Suppressor macrophage treated with lipopolysaccharide for 4 hours (primary cell): ENCODE results near the gene MLF2.
"Not testable (repeated sequence)": the region's sequence is repeated elsewhere in the genome, so short reads cannot be mapped to it uniquely, and the experiment has no call there.

Experiments used
- DNase-seq: peaks from one replicate; pipeline ENCODE4 v3.0.0-alpha.2; 2020

Gene MLF2

DNA sequence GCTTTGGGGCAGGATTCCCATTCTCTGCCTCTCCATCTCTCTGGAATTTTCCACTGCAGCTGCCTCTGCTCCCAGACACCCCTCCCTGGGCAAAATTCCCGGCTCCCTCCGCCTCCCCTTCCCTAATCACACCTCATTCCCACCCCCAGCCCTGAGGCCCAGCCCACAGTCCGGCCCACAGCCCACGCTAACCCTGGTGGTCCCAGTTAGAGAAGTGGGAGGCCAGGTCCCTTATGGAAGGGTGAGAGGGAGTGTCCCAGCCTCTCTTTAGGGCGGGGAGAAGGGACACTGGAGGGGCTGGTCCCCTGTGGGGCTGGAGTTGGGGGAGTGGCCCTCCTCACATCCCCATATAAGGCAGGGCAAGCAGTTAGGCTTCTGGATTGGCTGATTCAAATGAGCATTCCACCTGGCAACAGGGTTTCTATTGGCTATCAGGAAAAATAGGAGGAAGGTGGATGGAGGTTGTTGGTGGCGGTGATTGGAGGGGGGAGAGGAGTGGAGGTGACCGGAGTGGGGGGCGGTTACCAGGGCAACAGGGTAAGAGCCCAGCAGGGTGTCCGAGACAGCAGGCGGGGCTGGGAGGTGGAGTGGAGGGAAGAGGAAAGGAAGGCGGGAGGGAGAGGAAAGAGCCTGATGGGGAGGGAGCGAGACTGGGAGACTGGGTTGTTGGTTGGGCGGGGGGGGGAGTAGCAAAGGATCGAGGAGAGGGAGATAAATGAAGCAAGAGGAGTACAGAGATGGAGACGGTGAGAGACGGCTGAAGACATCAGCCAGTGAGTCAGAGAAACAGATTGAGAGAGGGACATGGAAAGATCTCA, 11.3 kb upstream of the MLF2 start:
- peak; percentile 72 for DNase-seq

DNA sequence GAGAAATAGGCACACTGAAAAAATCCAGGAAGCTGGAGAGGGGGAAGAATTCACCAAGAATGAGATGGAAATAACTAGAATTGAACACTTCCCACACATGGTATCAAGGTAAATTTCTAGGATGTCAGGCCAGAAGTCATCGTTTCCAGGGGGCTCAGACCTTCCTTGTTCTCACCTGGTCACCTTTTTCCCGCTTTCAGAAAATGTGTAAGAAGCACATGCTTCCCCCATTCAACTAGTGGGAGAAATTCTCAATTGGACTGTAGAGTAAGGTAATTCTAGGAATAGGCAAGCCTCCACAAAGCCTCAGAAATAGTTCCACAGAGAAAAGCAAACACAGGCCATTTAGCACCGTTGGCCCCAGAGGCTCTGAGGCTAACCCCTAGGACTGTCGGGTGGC, 10.4 kb upstream of the MLF2 start:
- DNase-seq: no peak

DNA sequence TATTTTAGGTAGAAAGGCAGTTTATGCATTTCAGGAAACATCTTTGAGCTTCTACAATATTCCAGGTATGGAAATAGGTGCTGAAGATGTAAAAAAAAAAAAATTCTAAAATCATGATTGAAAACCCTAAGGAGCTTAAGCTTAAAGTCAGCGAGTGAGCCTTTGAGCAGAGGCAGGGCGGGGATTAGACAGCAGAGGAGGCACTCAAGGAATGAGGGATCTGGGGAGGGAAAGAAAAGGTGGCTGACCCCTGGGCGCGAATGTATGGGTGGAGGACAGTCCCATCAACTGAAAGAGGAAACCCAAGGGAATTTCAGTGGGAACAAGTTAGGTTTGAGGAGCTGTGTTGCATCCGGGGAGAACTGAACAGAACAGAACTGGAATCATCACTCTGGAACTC, 6.8 kb upstream of the MLF2 start:
- DNase-seq: no peak

DNA sequence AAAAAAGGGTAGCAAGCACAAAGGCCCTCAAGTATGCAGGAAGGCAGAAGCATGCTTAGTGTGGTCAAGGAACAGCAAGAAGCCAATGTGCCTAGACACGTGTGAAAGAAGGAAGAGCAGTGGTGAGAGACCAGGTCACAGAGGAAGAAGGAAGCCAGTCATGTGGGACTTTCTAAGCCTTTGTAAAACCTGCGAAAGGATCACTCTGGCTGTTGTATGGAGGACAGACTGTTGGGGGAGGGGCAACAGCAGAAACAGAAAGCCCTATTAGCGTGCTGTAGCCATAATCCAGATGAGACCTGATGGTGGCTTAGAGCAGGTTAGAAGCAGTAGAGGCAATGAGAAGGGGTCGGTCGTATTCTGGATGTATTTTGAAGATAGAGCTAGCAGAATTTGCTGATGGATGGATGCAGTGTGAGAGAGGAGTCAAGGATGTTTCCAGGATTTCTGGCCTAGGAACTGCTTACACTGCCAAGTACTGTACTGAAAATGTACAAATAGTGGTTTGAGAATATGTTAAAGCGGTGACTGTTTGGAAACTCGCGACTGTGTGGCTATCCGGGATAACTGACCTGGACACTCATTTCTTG, 5.7 kb upstream of the MLF2 start:
- DNase-seq: peak; percentile 32

DNA sequence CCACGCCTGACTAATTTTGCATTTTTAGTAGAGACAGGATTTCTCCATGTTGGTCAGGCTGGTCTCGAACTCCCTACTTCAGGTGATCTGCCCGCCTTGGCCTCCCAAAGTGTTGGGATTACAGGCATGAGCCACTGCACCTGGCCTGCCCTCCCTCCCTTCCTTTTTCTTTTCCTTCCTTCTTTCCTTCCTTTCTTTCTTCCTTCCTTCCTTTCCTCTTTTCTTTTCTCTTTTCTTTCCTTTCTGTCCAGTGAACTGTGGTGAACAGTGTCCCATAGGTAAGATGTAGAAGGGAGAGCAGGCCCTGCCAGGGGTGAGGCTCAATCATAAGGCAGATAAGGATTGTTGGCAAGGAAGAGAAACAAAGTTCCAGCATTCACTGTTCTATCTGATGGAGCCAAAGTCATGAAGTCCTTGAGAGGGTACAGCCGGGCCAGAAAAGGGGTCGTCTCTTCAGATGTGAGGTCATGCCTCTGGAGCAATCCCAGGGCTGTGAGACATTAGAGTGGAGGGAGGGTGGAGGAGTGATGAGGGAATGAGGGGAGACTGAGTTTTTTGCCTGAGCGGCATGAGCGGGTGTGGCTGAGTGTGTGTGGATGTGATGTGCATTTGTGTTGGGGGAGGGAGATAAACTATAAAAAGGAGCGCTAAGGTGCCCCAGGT, 4.2 kb upstream of the MLF2 start:
- no peak for DNase-seq

DNA sequence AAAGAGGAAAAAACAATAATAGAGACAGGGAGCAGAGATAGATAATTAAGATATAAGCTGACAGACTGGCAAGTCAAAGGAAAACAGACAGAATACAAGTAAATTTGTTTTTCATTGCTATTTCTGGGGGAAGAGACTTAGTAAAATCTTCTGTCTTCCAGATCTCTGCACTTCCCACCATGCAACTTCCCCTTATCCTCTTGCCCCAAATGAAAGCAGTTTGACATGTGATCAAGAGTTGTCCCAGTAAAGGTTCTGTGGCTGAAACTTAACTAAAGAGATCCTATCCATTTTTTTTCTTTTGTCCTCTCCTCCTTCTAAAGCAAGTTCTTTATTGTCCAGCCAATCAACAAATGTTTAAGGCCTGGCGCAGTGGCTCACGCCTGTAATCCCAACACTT, 1.5 kb upstream of the MLF2 start:
- DNase-seq: peak; percentile 67

DNA sequence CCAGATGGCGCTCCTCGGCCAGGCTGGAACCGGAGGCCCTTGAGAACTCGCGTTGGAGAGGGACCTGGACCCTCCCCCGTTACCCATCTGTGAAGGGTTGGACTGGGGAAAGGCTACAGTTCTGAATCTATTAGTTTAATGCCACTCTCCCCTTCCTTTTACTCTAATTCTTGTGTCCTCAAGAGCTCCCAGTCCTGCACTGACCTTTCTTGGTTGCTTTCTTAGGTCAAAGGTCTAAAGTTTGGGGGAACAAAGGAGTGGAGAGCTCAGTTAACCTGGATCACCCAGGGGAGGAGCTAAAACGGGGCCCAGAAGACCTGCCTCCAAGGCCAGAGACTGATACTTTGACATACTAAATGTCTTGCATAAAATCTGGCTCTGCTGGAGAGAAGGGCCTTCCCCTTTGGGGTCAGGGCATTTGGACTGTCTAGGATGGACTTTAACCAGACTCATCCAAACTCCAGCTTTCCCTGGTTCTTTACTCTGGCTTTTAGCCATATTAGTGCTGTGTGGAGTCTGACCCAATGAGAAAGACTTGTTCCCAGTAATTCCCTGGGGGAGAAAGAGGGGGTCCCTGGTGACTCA, 923 bp upstream of the MLF2 start:
- DNase-seq: peak; percentile 32

DNA sequence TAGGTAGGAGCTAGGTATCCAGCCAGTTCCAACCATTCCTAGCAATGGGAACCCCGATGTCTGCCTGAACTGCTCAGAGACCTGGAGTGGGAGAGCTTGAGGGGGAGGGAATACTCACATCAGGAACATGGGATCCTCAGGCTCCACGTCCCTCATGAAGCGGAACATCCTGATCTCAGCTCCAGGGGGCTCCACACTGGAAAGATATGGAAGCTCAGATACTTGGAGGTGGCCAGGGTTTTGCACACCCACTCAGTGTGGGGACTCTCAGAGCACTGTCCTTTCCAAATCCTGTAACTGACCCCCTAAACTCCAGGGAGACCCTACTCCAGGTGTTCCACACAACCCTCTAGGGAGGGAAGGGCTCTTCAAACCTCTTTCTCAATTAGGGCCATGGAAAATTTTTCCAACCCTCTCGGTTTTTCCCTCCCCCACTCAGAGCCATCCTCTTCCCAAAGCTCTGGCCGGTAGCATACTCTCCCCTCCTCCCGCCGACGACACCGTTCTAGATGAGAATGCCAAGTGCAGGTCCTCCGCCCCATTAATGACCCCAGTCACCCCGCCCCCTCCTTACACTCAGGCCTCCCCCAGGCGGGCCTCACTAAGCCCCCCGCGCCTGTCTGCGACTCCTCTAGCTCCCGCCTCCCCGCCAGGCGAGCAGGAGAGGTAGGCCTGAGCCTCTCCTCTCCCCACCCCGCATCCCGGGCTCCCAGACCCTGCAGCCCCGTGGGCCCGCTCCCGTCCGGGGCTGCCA, 597 bp downstream of the MLF2 start:
- DNase-seq: no peak

DNA sequence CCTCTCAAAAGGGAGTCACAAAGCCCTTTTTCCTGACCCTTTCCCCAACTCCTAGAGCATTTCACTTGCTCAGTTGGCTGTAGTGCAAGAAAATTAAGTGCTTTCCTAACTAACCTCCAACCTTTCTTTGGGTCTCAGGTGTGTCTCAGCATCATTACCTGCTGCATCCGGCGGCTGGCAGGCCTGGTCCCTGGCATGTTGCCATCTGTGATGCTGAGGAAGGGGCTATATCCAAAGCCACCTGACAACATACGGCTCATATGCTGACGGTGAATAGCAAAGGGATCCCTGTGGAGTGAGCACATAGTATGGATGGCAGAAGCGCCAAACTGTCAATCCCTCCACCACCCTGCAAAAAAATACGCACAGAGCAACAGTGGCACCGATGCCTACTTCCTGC, 1.2 kb downstream of the MLF2 start:
- DNase-seq: no peak

DNA sequence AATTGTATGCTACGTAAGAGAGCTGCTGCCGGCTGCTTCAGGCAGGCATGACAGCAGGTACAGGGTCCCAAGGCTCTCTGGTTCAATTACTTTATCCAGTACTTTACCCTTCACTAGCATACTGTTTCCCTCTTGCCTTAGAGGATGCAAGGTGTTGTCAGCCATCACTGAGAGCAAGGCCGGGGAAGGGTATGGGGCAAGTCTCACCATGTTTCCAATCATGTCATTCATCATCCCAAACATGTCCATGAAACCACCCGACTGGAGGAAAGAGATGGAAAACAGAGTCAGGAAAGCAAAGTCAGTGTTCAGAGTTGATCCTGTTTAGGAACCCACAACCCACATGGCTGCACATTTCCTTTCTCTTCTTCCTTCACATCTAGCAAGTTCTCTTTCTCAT, 2.4 kb downstream of the MLF2 start:
- DNase-seq: no peak

DNA sequence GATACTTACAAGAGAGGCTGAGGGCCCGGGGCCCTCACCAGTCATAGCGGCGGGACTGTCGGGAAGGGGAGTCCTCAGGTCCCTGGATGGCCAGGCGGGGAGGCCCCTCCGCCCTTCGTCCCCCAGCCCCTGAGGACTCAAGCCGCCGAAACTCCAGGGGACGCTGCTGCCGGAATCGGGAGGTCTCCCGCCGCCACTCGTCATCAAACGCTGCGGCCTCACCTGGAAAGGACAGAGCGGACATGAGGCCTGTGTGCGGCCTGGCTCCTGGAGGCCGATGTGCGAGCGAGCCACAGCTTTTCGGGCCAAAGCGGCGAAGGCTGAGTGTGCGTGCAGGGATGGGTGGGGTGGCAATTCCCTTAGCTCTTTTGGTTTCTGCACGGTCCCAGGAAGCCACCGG, 4.2 kb downstream of the MLF2 start:
- DNase-seq: no peak

DNA sequence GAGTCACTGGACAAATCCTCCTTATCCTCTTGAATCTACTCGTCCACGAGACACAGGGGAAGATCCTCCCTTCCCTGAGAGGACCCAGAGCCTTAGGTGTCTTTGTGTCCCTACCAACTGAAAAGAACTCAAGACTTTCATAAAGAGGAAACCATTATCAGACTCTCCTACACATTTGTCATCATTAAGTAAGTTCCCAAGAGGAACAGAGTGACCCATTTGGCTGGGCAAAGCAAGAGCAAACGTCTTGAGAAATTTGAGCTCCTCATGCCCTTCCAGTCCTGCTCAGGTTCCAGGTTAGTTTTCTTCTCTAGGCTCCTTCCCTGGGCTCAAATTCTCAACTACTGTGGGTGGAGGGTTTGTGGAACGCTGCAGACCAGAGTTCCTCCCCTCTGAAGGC, 5.7 kb downstream of the MLF2 start:
- DNase-seq: peak; percentile 18

DNA sequence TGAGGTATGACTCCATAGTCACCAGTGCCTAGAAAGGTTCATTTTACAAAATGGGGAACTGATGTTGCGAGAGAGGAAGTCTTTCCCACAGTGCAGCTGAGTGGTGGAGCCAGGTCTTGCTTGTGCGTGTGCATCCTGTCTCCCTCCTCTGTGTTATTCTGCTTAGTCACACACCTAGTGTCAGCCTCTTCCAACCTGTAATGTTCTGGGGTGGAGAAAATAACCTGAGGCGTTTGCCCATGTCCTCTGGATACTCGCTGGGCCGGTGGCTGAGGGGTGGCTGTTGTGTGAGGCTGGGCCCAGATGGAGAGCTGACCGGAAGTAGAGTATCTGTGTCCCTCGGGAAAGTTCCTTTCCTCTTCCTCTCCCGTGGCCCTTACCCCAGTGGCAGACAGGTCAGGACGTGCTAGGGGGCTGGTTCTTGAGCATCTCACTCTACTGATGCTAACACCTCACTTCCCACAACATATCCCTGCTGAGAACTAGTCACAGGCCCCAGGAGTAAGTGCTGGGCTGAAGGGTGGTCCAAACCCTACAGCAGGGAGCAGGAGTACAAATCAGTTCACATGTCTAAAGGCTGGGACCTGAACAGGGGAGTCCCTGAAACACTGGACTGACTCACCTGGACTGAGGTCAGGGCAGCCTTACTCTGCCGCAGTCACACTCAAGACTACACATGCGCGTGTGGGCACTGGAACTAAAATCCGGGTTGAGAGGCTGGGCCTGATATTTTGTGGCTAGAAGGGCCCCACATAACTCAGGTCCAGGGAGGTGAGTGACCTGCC, 7.0 kb downstream of the MLF2 start:
- DNase-seq: peak; percentile 81

DNA sequence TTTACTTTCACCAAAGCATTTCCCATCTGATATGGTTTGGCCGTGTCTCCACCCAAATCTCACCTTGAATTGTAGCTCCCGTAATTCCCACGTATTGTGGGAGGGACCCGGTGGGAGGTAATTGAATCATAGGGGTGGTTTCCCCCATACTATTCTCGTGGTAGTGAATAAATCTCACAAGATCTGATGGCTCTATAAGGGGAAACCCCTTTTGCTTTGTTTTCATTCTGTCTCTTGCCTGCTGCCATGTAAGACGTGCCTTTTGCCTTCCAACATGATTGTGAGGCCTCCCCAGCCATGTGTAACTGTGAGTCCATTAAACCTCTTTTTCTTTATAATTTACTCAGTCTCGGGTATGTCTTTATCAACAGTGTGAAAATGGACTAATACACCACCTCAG, 9.6 kb downstream of the MLF2 start:
- DNase-seq: peak; percentile 57

DNA sequence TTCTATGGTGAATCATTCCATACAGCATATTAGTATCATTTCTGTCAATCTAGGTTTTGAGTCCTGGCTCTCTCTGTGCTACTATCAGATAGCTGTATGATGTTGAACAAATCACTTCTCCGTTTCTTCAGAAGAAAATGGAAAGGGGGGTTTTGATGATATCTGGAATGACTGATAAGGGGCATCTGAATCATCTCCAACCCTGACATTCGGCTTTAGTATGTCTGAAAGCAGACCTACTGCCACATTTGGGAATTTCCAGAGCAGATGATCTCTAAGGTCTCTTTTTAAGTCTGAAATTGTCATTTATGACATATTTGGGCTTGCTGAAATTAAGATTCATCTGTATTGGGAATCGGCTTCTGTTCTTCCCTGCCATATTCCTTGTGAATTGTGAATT, 10.1 kb downstream of the MLF2 start:
- DNase-seq: peak; percentile 56

DNA sequence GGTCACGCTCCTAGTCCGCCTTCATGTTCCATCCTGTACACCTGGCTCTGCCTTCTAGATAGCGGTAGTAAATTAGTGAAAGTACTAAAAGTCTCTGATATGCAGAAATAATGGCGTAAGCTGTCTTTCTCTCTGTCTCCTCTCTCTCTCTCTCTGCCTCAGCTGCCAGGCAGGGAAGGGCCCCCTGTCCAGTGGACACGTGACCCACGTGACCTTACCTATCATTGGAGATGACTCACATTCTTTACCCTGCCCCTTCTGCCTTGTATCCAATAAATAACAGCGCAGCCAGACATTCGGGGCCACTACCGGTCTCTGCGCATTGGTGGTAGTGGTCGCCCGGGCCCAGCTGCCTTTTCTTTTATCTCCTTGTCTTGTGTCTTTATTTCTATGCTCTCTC, 10.9 kb downstream of the MLF2 start:
- not testable (repeated sequence) for DNase-seq

DNA sequence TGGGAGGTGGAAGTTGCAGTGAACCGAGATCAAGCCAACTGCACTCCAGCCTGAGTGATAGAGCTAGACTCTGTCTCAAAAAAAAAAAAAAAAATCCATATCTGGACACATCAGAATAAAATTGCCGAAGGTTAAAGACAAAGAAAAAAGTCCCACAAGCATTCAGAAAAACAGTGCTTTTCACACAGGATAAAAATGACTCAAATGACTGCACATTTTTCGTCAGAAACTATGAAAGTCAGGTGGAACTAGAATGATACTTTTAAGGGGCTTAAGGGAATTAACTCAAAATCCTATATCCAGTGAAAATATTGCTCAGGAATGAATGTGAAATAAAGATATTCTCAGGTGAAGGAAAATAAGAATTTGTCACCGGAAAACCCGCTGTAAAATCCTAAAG, 16.2 kb downstream of the MLF2 start:
- DNase-seq: no peak

DNA sequence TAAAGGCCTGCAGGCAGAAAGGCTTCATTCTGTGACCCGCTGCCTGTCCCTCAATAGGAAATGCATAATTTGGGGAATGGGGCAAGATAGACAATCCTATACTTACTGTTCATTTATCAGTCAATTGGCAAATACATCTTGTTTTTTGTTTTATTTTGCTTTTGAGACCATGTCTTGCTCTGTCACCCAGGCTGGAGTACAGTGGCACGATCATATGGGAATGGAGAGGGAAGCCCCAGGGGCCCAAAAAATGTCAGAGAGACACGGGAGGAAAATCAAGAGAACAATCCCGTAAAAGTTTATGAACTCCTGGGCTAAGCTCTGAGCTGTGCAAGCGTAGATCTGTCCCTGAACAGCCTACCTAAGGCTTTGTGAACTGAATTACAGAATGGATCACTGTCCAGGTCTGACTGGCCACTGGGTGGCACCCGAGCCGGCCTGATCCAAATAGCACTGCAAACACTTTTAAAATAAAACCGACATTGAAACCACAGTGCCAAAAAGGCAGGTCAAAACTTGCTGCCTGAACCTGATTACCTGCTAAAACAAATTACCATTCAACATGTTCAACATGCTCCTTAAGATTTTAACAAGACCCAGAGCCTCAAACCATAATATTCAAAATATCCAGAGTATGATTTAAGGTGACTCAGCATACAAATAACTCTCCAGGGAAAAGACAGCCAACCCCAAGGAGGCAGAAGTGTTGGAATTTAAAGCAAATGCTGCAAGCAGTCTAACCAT, 17.3 kb downstream of the MLF2 start:
- DNase-seq: peak; percentile 62

DNA sequence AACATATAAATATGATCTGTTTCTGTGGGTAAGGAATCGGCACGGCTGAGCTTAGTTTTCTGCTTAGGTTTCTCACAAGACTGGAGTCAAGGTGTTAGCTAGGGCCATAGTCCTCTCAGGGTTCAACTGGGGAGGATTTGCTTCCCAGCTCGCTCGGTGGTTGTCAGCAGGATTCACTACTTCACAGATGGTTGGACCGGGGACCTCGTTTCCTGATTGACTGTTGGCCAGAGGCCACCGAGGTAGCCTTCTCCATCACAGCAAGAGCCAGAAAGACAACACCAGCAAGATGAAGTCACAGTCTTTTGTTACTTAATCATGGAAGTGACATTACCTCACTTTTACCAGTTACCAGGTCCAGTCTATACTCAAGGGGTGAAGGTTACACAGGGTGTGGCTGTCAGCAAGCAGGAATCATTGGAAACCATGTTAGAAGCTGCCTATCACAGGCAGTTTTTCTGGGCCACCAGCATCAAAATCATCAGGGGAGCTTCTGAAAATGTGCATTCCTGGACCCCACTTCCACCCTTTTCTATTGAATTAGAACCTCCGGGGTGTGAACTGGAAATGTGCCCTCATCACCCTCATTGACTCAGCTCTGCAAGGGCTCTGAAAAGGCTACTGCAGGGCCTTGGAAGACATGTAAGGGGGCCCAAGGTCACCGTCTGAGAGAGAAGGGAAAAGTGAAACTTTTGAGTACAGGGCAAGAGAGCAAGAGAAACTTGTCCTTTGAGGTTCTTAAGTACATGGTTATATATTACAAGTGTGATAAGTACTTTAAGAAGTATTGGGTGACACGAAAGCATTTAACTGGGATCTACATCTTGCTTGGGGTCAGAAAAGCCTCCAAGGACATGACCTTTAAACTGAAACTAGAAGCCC, 18.2 kb downstream of the MLF2 start:
- no peak for DNase-seq

DNA sequence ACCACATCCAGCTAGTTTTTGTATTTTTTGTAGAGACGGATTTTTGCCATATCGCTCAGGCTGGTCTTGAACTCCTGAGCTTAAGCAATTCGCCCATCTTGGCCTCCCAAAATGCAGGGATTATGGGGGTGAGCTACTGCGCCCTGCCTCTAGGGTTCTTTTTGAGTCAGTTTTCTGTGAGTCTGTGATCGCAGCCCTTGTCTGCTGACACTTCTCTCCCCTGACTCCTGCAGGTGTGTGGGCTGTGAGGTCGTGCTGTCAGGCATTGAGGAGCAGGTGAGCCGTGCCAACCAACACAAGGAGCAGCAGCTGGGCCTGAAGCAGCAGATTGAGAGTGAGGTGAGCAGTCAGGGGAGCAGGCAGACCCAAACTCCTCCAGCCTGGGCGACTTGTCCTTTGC, 22.8 kb downstream of the MLF2 start:
- no peak for DNase-seq

DNA sequence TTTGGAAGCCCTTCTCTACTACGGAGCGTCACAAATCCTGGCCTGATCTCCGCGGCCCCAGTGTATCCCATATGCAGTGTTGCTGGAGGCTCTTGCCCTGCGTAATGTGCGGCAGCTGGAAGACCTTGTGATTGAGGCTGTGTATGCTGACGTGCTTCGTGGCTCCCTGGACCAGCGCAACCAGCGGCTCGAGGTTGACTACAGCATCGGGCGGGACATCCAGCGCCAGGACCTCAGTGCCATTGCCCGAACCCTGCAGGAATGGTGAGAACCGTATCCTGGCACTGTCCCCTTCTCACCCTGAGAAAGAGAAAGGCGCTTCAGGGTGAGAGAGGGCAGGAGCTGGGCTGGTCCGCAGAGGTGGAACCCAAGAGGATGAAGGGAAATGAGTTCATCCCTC, 23.8 kb downstream of the MLF2 start:
- DNase-seq: no peak
